Ovary (tissue), 9 donors: ENCODE measurements around the gene PYGB. TPM values are rescaled to one million over a fixed set of nuclear protein-coding genes. Genes with fewer than 3 reads are reported as not detected.

Source experiments
- DNase-seq, 5 donors: peaks; one replicate each; pipeline ENCODE4 v3.0.0-alpha.2; 2019 to 2020
- H3K27ac ChIP-seq, 2 donors: fragments of 200-600 bp; one replicate each; pipeline versions ENCODE4 v1.5.1 to v1.8.0; 2019 to 2022
- H3K27me3 ChIP-seq: fragments of 200-600 bp; one replicate; pipeline ENCODE4 v1.8.0; 2022
- H3K36me3 ChIP-seq: fragments of 200-600 bp; sonication (generic); one replicate; pipeline ENCODE4 v1.5.1; 2019
- H3K4me1 ChIP-seq: one replicate; pipeline ENCODE4 v1.8.1; 2013; ENCODE audit warnings: mild to moderate bottlenecking, moderate library complexity; ENCODE audit not compliant: insufficient read depth
- H3K4me3 ChIP-seq: fragments of 200-600 bp; sonication (generic); one replicate; pipeline ENCODE4 v1.5.1; 2017
- H3K9me3 ChIP-seq, 2 donors: fragments of 200-600 bp in 1 of 2; sonication (generic) in 1 of 2; one replicate each; pipeline versions ENCODE4 v1.5.1 to v1.8.1; 2013 to 2019; ENCODE audit warnings: mild to moderate bottlenecking in 1 of 2, moderate library complexity in 1 of 2
- CTCF ChIP-seq, 3 donors: fragments of 450-650 bp in 2 of 3; fragments of 200-600 bp in 1 of 3; IDR thresholded peaks; one replicate each; pipeline versions ENCODE4 v1.5.1 to v1.8.0; 2016 to 2022; ENCODE audit warnings: antibody characterized with exemption in 3 of 3, mild to moderate bottlenecking in 1 of 3
- EP300 ChIP-seq: sonication (generic); formaldehyde crosslinking; IDR thresholded peaks from one replicate; pipeline ENCODE4 v1.6.1; 2017; ENCODE audit warnings: antibody characterized with exemption
- POLR2A ChIP-seq: fragments of 450-650 bp; IDR thresholded peaks from one replicate; pipeline ENCODE4 v1.6.1; 2017; ENCODE audit warnings: antibody characterized with exemption, mild to moderate bottlenecking, moderate library complexity
- WGBS, 3 donors: extraction: QIAGEN DNeasy Blood & Tissue Kit in 1 of 3; methylation state at CpG; one replicate each; pipeline versions ENCODE4 v1.1.5 to v1.1.7; 2013 to 2017; 5-methylcytosine and 5-hydroxymethylcytosine counted together
- intact Hi-C, 4 donors: fragments of 100-400 bp; cut with DNase I; formaldehyde crosslinking; loops; one replicate each; pipeline versions ENCODE4 v1.11.0 to v1.15.1; 2022 to 2023
- polyA plus RNA-seq, 2 donors: library from polyadenylated mRNA; stranded (reverse); fragments of 200-250 nt in 1 of 2; fragments of 350-450 nt in 1 of 2; fragmentation: Illumina TruSeq in 1 of 2; extraction: RNeasy Lipid Tissue Mini Kit (QIAGEN cat#74804) in 1 of 2; gene quantifications; one replicate each; pipeline ENCODE4 v1.2.3, GENCODE V29; 2013 to 2014
- total RNA-seq, 7 donors: library from RNA; depleted of rRNA in 2 of 7; stranded (reverse); fragments of >200 nt in 2 of 7; fragmentation: NEBNext Ultra II Directional in 3 of 7; extraction: Animal tissue kit (Norgen Biotek cat#: 25700) in 3 of 7; gene quantifications; one replicate each; pipeline versions ENCODE4 v1.1.0 to v1.2.4, GENCODE V29; 2016 to 2023
- donor health status: DM: no; HTN: no; CAD: no; lungs with moderate emphysema.
- donor health status: DM: no; HTN: no; CAD: no.
- donor health status: Bipolar disorder and iron deficiency.
- donor health status: DM: yes; HTN: yes; CAD: no.
- donor health status: DM: no; HTN: no; CAD: no.
- donor health status: DM: yes; HTN: yes; CAD: no.

Gene PYGB
- total and polyA plus RNA-seq, 9 donors, result 23.1 to 54.2 (median 38.3) TPM

- Histone ChIP-seq H3K9me3 (no peaks in the 10 kb centered on the region), H3K27me3 (no peaks in the 10 kb centered on the region), H3K4me1 (no peaks in the 10 kb centered on the region), H3K4me3 (no peak overlapping the region), H3K36me3 (no peaks in the 10 kb centered on the region), H3K27ac (no peak overlapping the region)
- intact Hi-C loops, result no loop called here
- TF ChIP-seq POLR2A (no peak), CTCF (IDR thresholded peaks at IDR 0.05) (no peak), EP300 (no peak)
- no peak for DNase-seq
- 76 to 83% (median 77%) methylated on average over 19 to 21 of the region's 21 CpGs for WGBS, 3 donors
These were observed 25.3 kb upstream of the PYGB start for GRCh38 chr20:25222461-25223178.

- WGBS, 3 donors, result 81 to 85% (median 84%) methylated on average over 8 of the region's 8 CpGs
- H3K4me1 ChIP-seq, result no peaks in the 10 kb centered on the region
These were observed 24.7 kb upstream of the PYGB start for GRCh38 chr20:25223179-25223661.

GRCh38 chr20:25223765-25224720 is 23.8 kb upstream of the PYGB start:
- H3K27me3 ChIP-seq, result no peaks in the 10 kb centered on the region
- no peaks in the 10 kb centered on the region for H3K36me3 ChIP-seq
- DNase-seq, result no peak
- intact Hi-C loops, result no loop called here
- no peak overlapping the region for H3K27ac ChIP-seq
- TF ChIP-seq CTCF (IDR thresholded peaks at IDR 0.05), result no peak
- no peak for TF ChIP-seq EP300
- TF ChIP-seq POLR2A, result no peak
- 95 to 96% (median 95%) methylated on average over 24 of the region's 24 CpGs for WGBS, 3 donors
- no peak overlapping the region for H3K4me3 ChIP-seq
- no peaks in the 10 kb centered on the region for H3K9me3 ChIP-seq
- no peaks in the 10 kb centered on the region for H3K4me1 ChIP-seq

More at GRCh38 chr20:25223179-25223661, 24.7 kb upstream of the PYGB start:
- Histone ChIP-seq H3K4me3 (no peak overlapping the region), H3K27me3 (no peaks in the 10 kb centered on the region), H3K36me3 (no peaks in the 10 kb centered on the region), H3K27ac (no peak overlapping the region), H3K9me3 (no peaks in the 10 kb centered on the region)
- intact Hi-C loops, result no loop called here
- DNase-seq, result no peak
- TF ChIP-seq POLR2A (no peak), CTCF (IDR thresholded peaks at IDR 0.05) (no peak), EP300 (no peak)

GRCh38 chr20:25224941-25225340 is 22.9 kb upstream of the PYGB start:
- H3K27me3 ChIP-seq, result no peaks in the 10 kb centered on the region
- H3K9me3 ChIP-seq, result no peaks in the 10 kb centered on the region
- H3K4me1 ChIP-seq, result no peaks in the 10 kb centered on the region
- 94 to 95% (median 95%) methylated on average over 16 of the region's 16 CpGs for WGBS, 3 donors
- no peak for TF ChIP-seq POLR2A
- no peak for TF ChIP-seq CTCF (IDR thresholded peaks at IDR 0.05)
- TF ChIP-seq EP300, result no peak
- DNase-seq, result no peak
- no peaks in the 10 kb centered on the region for H3K36me3 ChIP-seq
- no peak overlapping the region for H3K27ac ChIP-seq
- intact Hi-C loops, result no loop called here
- no peak overlapping the region for H3K4me3 ChIP-seq
